Left ventricle myocardium inferior (tissue), 1 donor: Measurements from ENCODE around the gene MAN2B1. TPM values are rescaled to one million over a fixed set of nuclear protein-coding genes. Genes with fewer than 3 reads are reported as not detected.
"Not testable (repeated sequence)": the region's sequence is repeated elsewhere in the genome, so short reads cannot be mapped to it uniquely, and the experiment has no call there.

Source experiments
- DNase-seq: peaks from one replicate; pipeline ENCODE4 v3.0.0-alpha.2; 2020
- H3K27ac ChIP-seq: fragments of 200-600 bp; replicated peaks from 2 replicates; pipeline ENCODE4 v1.8.0; 2021
- H3K27me3 ChIP-seq: fragments of 200-600 bp; 2 replicates; pipeline ENCODE4 v1.8.0; 2021; ENCODE audit warnings: low read depth
- H3K36me3 ChIP-seq: fragments of 200-600 bp; 2 replicates; pipeline ENCODE4 v1.8.0; 2021
- H3K4me1 ChIP-seq: fragments of 200-600 bp; 2 replicates; pipeline ENCODE4 v1.8.0; 2021
- H3K4me3 ChIP-seq: fragments of 200-600 bp; 2 replicates; pipeline ENCODE4 v1.8.0; 2021; ENCODE audit warnings: mild to moderate bottlenecking, moderate library complexity
- H3K9me3 ChIP-seq: fragments of 200-600 bp; replicated peaks from 2 replicates; pipeline ENCODE4 v1.8.0; 2021
- intact Hi-C: fragments of 100-400 bp; cut with micrococcal nuclease; formaldehyde crosslinking; loops from one replicate; pipeline ENCODE4 v1.11.0; 2022
- total RNA-seq: library from RNA; stranded (reverse); fragmentation: NEBNext Ultra II Directional; extraction: Animal tissue kit (Norgen Biotek cat#: 25700); gene quantifications from one replicate; pipeline ENCODE4 v1.2.1, GENCODE V29; 2021
- TF ChIP-seq, protein P1 (sequence below): fragments of 200-600 bp; IDR thresholded peaks from 2 replicates; pipeline ENCODE4 v1.8.0; 2021; ENCODE audit warnings: antibody characterized with exemption, mild to moderate bottlenecking, borderline replicate concordance
- donor health status: DM: no; HTN: yes; CAD: no; lungs with severe emphysema.

The MAN2B1 gene
- total RNA-seq, 1 donor from 2014 or later = 26.7 TPM

- Histone ChIP-seq H3K9me3 (no peaks in the 10 kb centered on the region), H3K4me3 (no peak overlapping the region), H3K4me1 (no peaks in the 10 kb centered on the region), H3K36me3 (peaks cover 92% of the 10 kb centered on the region), H3K27ac (no peak overlapping the region), H3K27me3 (no peaks in the 10 kb centered on the region)
- intact Hi-C loops = no loop called here
- TF ChIP-seq, protein P1, sequence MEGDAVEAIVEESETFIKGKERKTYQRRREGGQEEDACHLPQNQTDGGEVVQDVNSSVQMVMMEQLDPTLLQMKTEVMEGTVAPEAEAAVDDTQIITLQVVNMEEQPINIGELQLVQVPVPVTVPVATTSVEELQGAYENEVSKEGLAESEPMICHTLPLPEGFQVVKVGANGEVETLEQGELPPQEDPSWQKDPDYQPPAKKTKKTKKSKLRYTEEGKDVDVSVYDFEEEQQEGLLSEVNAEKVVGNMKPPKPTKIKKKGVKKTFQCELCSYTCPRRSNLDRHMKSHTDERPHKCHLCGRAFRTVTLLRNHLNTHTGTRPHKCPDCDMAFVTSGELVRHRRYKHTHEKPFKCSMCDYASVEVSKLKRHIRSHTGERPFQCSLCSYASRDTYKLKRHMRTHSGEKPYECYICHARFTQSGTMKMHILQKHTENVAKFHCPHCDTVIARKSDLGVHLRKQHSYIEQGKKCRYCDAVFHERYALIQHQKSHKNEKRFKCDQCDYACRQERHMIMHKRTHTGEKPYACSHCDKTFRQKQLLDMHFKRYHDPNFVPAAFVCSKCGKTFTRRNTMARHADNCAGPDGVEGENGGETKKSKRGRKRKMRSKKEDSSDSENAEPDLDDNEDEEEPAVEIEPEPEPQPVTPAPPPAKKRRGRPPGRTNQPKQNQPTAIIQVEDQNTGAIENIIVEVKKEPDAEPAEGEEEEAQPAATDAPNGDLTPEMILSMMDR = no peak
- no peak for DNase-seq
Observed at GRCh38 chr19:12703046-12703445, 36.5 kb upstream of the MAN2B1 start.

GRCh38 chr19:12701596-12702282, 35.2 kb upstream of the MAN2B1 start:
- Histone ChIP-seq H3K4me3 (no peak overlapping the region), H3K4me1 (peaks cover 7% of the 10 kb centered on the region), H3K27ac (no peak overlapping the region), H3K36me3 (peaks cover 80% of the 10 kb centered on the region), H3K27me3 (no peaks in the 10 kb centered on the region), H3K9me3 (no peaks in the 10 kb centered on the region)
- intact Hi-C loops = no loop called here
- DNase-seq = no peak
- TF ChIP-seq, protein P1 = no peak

DNA sequence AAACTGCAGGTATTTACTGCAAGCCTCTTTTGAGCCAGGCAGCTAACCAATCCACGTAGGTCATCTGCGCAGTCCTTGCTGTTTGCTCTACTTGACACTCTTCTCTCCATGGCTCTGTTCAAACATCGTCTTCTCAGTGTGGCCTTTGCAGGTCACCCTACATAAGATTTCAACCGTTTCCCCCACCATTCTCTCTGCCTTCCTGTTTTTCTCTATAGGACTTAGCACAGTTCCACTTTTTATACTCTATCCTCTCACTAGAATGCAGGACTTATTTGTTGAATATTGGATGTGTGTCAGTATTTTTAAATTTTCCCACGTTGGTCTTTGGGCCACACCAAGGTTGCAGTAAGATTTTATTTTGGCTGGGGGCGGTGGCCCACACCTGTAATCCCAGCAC, 31.6 kb upstream of the MAN2B1 start:
- TF ChIP-seq, protein P1 = no peak

DNA sequence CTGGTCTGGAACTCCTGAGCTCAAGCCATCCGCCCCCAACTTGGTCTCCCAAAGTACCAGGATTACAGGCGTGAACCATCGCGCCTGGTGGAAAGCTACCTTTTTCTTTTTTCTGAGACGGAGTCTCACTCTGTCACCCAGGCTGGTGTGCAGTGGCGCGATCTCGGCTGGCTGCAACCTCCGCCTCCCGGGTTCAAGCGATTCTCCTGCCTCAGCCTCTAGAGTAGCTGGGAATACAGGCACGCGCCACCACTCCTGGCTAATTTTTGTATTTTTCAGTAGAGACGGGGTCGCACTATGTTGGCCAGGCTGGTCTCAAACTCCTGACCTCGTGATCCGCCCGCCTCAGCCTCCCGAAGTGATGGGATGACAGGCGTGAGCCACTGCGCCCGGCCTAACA, 30.9 kb upstream of the MAN2B1 start:
- Histone ChIP-seq H3K4me1 (peaks cover 23% of the 10 kb centered on the region), H3K36me3 (peaks cover 37% of the 10 kb centered on the region), H3K4me3 (peak overlapping the region; percentile 77)
- DNase-seq, H3K27me3 ChIP-seq, H3K9me3 ChIP-seq, H3K27ac ChIP-seq, intact Hi-C loops: not testable (repeated sequence)

More for the DNA sequence above, 31.6 kb upstream of the MAN2B1 start:
- intact Hi-C loops = no loop called here
- peaks cover 44% of the 10 kb centered on the region for H3K36me3 ChIP-seq
- no peak overlapping the region for H3K27ac ChIP-seq
- DNase-seq = no peak
- H3K4me3 ChIP-seq = no peak overlapping the region
- H3K9me3 ChIP-seq = no peaks in the 10 kb centered on the region
- no peaks in the 10 kb centered on the region for H3K27me3 ChIP-seq
- H3K4me1 ChIP-seq = peaks cover 23% of the 10 kb centered on the region

DNA sequence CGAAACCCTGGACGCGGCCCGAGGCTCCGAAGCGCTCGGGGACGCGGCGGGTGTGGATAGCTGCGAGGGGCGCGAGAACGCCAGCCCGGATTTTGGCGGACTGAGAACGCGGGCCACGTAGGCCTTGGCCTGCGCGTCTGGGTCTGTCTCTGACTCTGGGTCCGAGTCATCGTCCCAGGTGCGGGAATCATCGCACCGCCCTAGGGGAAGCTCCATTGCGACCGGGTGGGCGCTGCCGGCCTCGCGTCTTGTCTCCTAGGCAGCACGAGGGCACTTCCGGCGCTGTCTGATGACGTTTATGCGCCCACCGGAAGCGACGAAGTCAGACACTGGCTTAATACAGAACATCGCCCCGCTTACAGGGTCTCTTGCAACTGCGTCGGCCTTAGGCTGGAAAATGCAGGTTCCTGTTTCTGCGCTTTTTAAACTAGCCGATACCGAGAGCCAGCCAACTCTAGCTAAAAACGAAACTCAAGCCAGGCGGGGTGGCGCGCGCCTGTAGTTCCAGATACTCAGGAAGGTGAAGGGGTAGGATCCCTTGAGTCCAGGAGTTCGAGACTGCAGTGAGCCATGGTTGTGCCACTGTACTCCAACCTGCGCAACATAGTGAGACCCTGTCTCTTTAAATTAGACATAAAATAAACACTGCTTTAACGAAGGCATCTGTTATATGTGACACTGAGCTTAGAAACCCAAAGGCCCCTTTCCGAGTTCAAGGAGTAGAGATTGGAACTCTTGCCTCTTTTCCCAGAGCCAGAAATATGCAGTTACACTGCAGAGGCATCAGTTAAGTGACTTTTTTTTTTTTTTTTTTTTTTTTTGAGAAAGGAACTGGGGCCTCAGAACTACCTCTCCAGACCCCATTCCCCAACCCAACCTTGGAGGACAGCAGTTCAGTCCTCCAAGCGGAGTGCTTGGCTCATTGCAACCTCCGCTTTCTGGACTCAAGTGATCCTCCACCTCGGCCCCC, 30.1 kb upstream of the MAN2B1 start, which contains the start of gene FBXW9:
Gene FBXW9 (minus strand): TSS at position 266 of the 970 bp plus-strand sequence. CDS start 50 bp downstream, at position 216.
- Histone ChIP-seq H3K9me3 (no peaks in the 10 kb centered on the region), H3K27ac (peak within 1 kb of the TSS; percentile 92), H3K4me3 (peak within 1 kb of the TSS; percentile 77), H3K27me3 (no peaks in the 10 kb centered on the region), H3K4me1 (peaks cover 23% of the 10 kb centered on the region), H3K36me3 (peaks cover 30% of the 10 kb centered on the region)
- TF ChIP-seq, protein P1 = no peak
- intact Hi-C loops = no loop called here
- peak; percentile 98 for DNase-seq
